Activated gamma-delta T cell treated with anti-CD3 and anti-CD28 coated beads, Interleukin-2, amount 50 U/mL, for 16 hours (primary cell): Measurements from ENCODE around the gene YAF2.
A peak's percentile ranks its signal among the peaks of the same experiment; 100 is the strongest.
"Not testable (repeated sequence)": the region's sequence is repeated elsewhere in the genome, so short reads cannot be mapped to it uniquely, and the experiment has no call there.

ENCODE experiments used
- DNase-seq: peaks from one replicate; pipeline ENCODE4 v3.0.0-alpha.2; 2020; ENCODE audit warnings: low read depth

YAF2 gene

GRCh38 chr12:42255221-42255865, 17.3 kb upstream of the YAF2 start:
- no peak for DNase-seq

GRCh38 chr12:42252645-42253044, 14.6 kb upstream of the YAF2 start:
- DNase-seq: not testable (repeated sequence)

GRCh38 chr12:42249033-42249432, 11.0 kb upstream of the YAF2 start:
- DNase-seq: not testable (repeated sequence)

GRCh38 chr12:42240131-42240750, 2.2 kb upstream of the YAF2 start:
- no peak for DNase-seq

- peak; percentile 4 for DNase-seq
Observed at GRCh38 chr12:42237853-42238239, 202 bp downstream of the YAF2 start.

- peak; percentile 61 for DNase-seq
Observed at GRCh38 chr12:42237052-42237852, 796 bp downstream of the YAF2 start.

- DNase-seq: no peak
Observed at GRCh38 chr12:42236017-42236416, 2.0 kb downstream of the YAF2 start.

GRCh38 chr12:42235426-42235825, 2.6 kb downstream of the YAF2 start:
- DNase-seq: no peak

GRCh38 chr12:42234970-42235369, 3.1 kb downstream of the YAF2 start:
- no peak for DNase-seq

- not testable (repeated sequence) for DNase-seq
Observed at GRCh38 chr12:42227525-42227924, 10.5 kb downstream of the YAF2 start.

- DNase-seq: not testable (repeated sequence)
Observed at GRCh38 chr12:42224501-42224900, 13.5 kb downstream of the YAF2 start.

- DNase-seq: no peak
Observed at GRCh38 chr12:42222724-42223123, 15.3 kb downstream of the YAF2 start.

GRCh38 chr12:42221726-42222125, 16.3 kb downstream of the YAF2 start:
- no peak for DNase-seq

GRCh38 chr12:42217656-42218055, 20.4 kb downstream of the YAF2 start:
- no peak for DNase-seq

GRCh38 chr12:42216737-42217136, 21.3 kb downstream of the YAF2 start:
- DNase-seq: no peak

- not testable (repeated sequence) for DNase-seq
Observed at GRCh38 chr12:42215759-42216158, 22.3 kb downstream of the YAF2 start.

GRCh38 chr12:42213954-42214426, 24.1 kb downstream of the YAF2 start:
- DNase-seq: no peak

- no peak for DNase-seq
Observed at GRCh38 chr12:42213023-42213422, 25.0 kb downstream of the YAF2 start.

GRCh38 chr12:42208574-42208973, 29.5 kb downstream of the YAF2 start:
- no peak for DNase-seq

GRCh38 chr12:42204819-42205218, 33.2 kb downstream of the YAF2 start:
- no peak for DNase-seq

- DNase-seq: no peak
Observed at GRCh38 chr12:42204362-42204761, 33.7 kb downstream of the YAF2 start.

GRCh38 chr12:42201063-42201462, 37.0 kb downstream of the YAF2 start:
- no peak for DNase-seq

GRCh38 chr12:42199007-42199406, 39.0 kb downstream of the YAF2 start:
- no peak for DNase-seq
